Activated T-cell treated with anti-CD3 and anti-CD28 coated beads, Interleukin-2, amount 50 U/mL, for 48 hours (primary cell): ENCODE measurements around the gene CDK19.
"Not testable (repeated sequence)": the region's sequence is repeated elsewhere in the genome, so short reads cannot be mapped to it uniquely, and the experiment has no call there.

ENCODE experiments used
- DNase-seq, 2 experiments: peaks; one replicate each; pipeline ENCODE4 v3.0.0-alpha.2; 2020

CDK19 gene

DNA sequence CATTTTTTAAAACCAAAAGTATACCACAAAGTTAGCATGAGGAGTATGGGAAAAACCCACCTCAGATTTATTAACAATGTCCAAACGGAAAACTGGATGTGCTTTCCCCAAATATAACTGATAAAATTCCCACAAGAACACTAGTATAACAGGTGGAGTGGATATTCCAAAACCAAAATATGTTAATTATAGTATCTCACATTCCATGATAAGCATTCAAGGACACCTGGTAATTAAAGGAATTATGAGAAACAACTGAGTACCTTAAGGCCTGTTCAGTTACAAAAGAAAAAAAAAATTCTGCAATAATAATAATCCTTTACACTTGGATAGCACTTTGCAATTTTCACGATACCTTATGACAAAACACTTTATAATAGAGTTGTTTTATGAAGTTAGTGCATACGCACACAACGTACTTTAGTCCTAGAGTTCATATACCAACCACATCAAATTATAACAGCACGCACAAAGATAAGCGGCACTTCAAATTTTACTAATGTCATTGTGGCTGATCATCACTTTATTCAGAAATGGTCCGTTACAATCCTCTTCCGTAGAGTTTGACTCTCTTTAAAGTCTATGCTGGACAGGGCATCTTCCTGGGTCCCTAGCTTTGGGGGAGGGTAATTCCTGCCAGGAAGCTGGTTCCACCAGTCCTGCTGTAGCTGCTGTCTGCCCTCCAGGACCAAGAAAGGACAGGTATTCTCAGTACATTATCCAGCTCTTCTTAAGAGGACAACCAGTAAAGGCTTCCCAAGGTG lies 1.7 kb downstream of the CDK19 start:
- no peak for DNase-seq

DNA sequence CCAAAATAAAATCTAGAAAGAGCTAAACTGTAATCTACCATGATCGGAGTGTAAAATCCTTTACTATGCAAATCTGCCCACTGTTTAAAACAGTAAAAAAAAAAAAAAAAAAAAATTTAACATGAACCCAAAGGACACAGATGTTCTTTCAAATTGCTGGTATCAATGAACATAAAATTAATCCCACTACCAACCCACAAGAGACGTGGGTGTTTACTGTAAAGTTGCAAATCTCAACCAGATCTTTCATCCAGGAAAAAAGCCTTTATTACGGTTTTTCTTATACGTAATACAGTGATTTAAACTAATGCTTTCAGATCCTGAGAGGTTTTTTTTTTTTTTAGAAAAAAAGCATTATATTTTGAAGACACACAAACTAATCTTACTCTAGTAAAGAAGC lies 2.5 kb downstream of the CDK19 start:
- no peak for DNase-seq

DNA sequence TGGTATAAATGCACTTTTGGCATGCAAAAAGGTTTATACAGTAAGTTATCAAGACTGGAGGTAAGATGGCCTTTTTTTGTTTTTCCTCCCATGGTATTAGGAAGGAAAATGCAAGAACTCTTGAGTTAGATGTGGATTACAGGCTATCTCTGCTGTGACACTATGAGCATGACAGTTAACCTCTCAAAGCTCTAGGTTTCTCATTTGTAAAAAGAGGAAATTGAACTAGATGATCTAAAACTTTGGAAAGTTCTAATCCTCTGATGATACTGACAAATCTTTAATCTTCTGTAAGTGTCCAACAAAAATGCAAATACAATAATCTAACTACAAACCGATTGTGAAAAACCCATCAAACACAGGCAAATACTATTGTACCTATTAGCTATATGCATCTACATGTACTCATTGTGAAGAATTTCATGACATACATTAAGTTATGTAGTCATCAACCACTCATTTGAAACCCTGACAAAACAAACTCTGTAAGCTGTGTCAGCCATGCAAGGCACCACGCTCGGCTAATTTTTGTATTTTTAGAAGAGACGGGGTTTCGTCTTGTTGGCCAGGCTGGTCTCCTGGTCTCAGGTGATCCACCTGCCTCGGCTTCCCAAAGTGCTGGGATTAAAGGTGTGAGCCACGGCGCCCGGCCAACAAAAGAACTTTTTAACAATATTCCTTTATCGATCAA lies 4.2 kb downstream of the CDK19 start:
- no peak for DNase-seq

DNA sequence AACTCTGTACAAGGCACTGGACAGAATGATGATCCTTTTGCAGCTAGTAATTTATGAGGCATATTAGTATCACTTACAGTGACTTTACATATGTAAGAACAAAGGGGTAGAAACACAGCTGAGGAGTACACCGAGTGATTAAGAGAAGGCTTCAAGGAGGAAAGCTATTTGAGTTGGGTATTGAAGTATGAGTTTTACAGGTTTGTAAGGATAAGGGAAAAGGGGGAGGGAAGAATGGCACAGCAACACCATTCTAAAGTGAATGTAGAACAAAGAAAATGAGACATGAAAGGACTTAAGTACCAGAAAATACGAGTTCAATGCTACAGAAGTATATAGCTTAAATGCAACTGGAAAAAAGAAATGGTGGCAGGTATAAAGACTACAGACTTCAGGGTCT lies 5.5 kb downstream of the CDK19 start:
- DNase-seq: no peak

DNA sequence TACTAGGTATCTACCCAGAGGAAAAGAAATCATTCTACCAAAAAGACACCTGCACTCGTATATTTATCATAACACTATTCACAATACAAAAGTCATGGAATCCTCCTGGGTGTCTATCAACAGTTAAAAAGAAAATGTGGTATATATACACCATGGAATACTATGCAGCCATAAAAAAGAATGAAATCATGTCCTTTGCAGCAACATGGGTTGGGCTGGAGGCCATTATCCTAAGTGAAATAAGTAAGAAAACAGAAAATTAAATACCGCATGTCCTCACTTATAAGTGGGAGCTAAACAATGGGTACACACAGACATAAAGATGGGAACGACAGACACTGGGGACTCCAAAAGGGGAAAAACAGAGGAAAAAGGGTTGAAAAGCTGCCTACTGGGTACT lies 13.1 kb downstream of the CDK19 start:
- not testable (repeated sequence) for DNase-seq

DNA sequence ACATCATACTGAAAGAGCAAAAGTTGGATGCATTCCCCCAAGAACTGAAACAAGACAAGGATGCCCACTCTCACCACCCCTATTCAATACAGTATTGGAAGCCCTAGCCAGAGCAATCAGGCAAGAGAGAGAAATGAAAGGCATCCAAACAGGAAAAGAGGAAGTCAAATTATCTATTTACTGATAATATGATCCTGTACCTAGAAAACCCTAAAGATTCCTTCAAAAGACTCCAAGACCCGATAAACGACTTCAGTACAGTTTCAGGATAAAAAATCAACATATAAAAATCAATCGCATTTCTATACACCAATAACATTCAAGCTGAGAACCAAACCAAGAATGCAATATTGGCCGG lies 14.5 kb downstream of the CDK19 start:
- no peak for DNase-seq

DNA sequence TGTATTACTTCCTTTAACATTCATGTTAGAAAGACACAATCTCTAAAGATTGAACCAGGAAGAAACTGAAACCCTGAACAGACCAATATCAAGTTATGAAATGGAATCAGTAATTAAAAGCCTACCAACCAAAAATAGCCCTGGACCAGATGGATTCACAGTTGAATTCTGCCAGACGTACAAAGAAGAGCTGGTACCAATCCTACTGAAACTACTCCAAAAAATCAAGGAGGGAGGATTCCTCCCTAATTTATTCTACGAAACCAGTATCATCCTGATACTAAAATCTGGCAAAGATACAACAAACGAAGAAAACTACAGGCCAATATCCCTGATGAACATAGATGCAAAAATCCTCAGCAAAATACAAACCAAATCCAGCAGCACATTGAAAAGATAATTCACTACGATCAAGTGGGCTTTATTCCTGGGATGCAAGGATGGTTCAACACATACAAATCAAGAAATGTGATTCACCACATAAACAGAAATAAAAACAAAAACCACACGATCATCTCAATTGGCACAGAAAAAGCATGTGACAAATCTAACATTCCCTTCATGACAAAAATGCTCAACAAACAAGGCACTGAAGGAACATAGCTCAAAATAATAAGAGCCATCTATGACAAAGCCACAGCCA lies 15.0 kb downstream of the CDK19 start:
- DNase-seq: no peak

DNA sequence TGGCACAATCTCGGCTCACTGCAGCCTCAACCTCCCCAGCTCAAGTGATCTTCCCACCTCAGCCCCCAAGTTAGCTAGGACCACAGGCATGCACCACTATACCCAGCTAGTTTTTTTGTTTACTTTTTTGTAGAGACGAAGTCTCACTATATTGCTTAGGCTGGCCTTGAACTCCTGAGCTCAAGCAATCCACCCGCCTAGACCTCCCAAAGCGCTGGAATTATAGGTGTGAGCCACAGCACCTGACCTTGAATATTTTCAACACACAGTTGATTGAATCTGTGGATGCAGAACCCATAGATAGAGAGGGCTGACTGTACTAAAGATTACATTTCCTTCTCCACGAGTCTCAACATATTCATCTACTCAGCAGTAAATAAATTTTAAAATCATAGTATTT lies 15.6 kb downstream of the CDK19 start:
- DNase-seq: no peak

DNA sequence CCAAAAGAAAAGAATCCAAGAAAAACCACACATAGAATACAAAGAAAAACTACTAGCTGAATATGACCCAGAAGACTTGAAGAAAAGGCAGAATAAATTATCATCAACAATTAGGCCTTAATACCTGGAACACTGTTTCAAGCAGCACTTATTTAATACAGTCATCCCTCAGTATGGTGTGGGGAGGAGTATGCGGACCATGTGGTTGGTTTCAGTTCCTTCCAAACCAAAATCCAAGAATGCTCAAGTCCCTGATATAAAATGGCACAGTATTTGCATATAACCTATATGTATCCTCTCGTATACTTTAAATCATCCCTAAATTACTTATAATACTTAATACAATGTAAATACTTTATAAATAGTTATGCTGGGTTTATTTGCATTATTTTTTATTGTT lies 16.1 kb downstream of the CDK19 start:
- DNase-seq: no peak

DNA sequence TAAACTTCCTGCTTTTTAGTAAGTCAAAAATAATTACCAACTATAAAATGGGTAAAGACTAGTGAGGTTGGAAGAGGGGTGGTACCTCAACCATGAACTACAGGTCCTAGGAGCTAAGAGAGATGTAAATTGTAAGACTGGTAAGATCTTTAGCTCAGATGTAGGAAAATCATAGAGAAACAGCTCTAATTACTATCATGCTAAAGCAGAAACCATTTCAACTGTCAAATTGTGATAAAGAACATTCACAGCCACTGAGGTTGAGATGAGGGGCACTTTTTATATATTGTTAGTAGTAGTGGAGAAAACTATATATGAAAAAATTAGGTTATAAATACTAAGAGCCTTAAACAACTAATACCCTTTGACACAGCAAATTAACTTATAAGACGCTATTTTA lies 20.0 kb downstream of the CDK19 start:
- DNase-seq: no peak

DNA sequence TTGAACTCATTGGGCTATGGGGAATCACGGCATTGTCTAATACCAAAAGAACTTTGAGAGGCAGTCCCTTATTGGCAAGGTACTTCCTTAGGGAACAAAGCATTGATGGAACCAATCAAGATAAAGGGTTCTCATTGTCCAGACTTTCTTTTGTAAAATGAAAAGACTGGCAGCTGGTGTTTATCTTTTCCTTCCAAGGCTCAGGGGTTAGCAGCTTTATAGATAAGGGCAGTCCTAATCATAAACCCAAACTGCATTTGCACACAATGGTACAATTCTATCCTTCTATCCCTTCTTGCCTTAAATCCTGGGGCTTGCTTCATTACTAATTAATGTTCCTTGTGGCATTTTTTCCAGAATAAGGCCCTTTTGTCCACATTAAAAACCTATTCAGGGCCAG lies 28.6 kb downstream of the CDK19 start:
- no peak for DNase-seq

DNA sequence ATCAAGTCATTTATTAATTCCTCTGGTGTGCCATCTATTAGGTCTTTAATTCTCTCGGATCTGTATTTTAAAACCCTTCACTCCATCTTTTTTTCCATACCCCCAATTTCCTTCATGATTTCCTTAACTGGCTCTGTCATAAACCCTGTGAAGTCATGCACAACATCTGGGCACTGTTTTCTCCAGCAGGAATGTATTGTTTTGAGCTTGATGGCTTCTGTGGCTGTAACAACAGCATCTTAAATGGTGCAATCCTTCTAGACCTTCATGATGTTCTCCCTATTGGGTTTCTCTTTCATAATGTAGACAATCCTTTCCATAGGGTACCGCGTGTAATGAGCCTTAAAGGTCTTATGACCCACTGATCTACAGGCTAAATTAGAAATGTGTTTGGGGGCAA lies 29.0 kb downstream of the CDK19 start:
- DNase-seq: no peak

DNA sequence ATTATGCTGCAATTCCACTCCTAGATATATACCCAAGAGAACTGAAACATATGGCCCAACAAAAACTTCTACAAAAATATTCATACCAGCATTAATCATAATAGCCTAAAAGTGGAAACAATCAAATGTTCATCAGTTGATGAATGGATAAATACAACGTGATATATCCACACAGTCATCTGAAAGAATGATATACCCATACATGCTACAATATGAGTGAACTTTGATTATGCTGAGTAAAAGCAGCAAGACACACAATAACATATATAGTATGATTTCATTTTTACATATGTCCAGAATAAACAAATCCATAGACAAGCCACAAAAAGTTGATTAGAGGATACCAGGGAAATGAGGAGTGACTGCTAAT lies 30.7 kb downstream of the CDK19 start:
- no peak for DNase-seq

DNA sequence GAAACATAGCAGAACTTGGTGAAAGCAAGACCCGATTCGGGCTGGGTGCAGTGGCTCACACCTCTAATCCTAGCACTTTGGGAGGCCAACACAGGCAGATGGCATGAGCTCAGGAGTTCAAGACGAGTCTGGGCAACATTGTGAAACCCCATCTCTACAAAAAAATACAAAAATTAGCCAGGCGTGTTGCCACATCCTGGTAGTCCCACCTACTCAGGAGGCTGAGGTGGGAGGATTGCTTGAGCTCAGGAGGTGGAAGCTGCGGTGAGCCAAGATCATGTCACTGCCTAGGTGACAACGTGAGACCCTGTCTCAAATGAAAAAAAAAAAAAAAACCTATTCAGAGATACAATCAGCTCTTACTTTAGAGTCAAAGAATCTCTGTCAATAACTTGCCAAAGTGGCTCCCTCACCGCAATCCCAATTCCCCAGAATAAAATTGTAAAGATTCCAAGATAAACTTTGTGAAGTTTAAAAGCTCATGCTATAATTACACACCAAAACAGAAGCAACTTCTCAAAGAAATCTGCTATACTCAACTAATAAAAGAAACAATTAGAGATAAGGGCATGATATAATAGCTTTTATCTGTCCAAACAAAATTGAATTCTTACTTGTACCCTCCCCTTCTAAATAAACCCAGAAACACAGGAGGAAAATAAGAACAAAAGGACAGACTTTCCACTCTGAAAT lies 33.6 kb downstream of the CDK19 start:
- DNase-seq: peak in 1 of 2 experiments; percentile 22

DNA sequence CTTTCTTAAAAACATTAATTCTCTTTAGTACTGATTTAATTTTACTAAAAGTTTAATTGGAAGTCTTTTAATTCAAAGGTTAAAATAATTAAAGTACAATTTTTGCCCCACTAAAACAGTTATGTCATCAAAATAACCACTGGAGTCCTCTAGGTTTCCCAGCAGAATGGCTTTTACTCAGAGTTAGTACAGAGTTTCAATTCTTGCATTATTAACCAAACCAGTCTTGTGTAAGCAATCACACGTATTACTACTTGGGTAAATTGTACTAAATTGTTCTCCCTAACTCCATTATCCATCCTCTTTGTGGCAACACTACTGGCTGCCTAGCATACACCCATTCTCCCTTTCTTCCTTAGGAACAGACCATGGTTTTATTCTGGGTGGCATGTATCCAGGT lies 36.9 kb downstream of the CDK19 start:
- no peak for DNase-seq

DNA sequence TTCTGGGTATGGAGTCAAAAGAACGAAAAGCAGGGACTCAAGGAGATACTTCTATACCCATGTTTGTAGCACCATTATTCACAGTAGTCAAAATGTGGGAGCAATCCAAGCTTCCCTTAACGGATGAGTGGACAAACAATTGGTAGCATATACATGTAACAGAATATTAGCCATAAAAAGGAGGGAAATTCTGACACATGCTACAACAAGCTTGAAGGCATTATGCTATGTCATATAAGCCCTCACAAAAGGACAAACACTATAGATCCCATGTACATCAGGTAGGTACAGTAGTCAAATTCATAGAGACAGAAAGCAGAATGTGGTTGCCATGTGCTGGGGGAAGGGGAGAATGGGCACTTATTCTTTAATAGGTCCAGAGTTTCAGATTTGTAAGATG lies 37.6 kb downstream of the CDK19 start:
- DNase-seq: no peak

DNA sequence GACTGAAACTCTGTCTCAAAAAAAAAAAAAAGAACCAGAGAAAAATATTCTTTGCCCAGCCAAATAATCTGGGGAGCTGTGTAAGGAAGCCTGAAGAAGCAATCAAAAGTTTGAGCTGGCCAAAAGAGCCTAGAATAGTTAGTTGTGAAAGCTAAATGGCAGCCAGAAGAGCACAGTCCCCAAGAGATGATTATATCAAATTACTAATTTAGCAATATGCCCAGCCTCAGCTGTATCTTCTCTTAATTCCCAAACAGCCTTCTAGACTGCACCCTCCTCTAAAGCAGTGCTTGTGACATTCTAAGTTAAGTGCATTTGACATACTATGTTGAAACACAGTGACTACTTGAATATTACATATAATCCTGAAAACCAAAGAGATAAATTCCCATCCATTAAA lies 38.9 kb downstream of the CDK19 start:
- no peak for DNase-seq

DNA sequence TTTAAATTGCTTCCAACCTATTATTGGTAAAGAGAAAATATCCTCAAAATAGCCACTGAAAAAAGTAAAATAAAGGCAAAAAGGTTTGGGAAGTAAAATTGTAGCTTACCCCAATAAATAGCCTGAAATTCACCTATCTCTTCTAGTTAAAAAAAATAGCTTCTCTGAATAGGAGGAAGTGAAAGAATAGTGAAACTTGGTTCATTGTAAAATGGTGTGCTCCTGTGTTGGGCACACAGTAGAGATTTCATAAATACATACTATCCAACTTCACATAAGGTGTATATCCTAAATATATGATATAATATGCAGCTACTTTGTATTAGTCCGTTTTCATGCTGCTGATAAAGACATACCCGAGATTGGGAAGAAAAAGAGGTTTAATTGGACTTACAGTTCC lies 45.3 kb downstream of the CDK19 start:
- DNase-seq: no peak

DNA sequence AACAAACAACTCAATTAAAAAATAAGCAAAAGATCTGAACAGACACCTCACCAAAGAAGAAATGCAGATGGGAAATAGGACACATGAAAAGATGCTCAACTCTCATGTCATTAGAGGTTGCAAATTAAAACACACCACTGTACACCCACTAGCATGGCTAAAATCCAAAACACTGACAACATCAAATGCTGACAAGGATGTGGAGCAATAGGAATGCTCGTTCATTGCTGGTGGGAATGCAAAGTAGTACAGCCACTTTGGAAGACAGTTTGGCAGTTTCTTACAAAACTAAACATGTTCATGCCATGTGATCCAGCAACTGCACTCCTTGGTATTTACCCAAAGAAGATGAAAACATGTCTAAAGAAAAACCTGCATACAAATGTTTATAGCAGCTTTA lies 47.2 kb downstream of the CDK19 start:
- no peak for DNase-seq

DNA sequence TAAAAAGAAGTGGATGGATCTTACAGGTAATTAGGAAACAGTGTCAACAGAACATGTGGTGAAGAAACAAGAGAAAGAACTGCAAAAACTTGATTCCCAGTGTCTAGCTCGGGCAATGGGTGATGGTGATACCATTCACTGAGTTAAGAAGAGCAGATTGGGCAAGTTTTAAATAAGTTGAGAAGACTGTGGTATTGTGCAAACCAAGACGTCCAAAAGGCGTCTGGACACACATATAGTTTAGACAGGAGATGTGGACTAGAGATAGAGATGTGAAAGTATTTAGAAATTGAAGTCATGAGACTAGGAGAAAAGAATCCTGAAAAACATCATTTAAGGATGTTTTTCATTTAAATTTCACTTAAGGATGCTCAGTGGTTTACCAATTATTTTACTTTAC lies 53.9 kb downstream of the CDK19 start:
- DNase-seq: no peak

DNA sequence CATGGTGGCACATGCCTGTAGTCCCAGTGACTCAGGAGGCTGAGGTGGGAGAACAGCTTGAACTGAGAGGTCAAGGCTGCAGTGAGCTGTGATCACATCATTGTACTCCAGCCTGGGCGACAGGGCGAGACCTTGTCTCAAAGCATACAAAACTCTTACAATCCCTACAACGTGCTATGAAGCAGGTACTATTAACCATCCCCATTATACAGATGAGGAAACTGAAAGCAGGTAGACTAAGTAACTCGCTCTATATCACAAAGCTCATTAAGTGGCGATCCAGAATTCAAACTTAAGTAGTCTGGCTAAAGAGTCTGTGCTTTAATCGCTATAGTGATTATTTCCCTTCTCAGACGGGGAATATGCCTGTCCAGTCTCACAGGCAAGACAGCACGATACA lies 54.7 kb downstream of the CDK19 start:
- no peak for DNase-seq

DNA sequence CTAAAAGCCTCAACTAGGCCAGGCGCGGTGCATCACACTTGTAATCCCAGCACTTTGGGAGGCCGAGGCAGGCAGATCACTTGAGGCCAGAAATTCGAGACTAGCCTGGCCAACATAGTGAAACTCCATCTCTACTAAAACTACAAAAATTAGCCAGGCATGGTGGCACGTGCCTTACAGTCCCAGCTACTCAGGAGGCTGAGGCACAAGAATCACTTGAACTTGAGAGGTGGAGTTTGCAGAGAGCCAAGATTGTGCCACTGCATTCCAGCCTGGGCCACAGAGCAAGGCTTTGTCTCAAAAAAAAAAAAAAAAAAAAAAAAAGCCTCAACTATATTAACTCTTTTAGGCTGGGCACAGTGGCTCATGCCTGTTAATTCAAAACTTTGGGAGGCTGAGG lies 55.2 kb downstream of the CDK19 start:
- not testable (repeated sequence) for DNase-seq

DNA sequence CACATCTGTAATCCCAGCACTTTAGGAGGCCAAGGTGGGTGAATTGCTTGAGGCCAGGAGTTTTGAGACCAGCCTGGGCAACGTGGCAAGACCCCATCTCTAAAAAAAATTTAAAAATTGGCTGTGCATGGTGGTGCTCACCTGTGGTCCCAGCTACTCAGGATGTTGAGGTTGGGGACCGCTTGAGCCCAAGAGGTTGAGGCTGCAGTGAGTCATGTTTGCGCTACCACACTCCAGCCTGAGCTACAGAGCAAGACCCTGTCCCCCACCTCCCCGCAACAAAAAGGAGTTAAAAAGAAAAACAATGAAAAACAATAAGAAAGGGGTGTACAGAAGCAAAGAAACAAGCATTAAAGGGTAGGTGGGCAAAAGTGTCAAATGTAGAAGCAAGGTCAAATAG lies 57.3 kb downstream of the CDK19 start:
- no peak for DNase-seq

DNA sequence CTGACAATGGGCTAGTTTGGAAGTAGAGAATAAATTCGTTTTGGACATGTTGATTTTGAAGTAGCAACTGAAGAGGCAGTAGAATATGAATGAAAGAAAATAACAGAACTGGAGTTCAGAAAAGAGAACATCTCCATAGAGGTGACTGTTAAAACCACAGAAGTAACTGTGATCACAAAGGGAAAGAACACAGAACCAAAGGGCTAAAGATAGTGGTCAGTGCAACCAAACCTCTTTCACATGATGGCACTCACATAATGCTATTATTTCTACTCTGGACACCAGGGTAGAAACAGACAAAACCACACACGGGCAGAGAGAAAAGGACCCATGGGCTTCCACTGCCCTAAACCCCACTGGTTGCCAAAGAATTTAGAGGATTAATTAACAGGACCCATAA lies 58.5 kb downstream of the CDK19 start:
- no peak for DNase-seq
